HG03280 (cell line): ENCODE results near the gene TSPO2.

Experiments
- ATAC-seq: cut with Tn5 transposase; IDR thresholded peaks from one replicate; pipeline ENCODE4 v1.9.1; 2021; ENCODE audit warnings: mild to moderate bottlenecking, moderate library complexity; ENCODE audit not compliant: unreplicated experiment

TSPO2 gene

GRCh38 chr6:41074692-41075436, 32.6 kb downstream of the TSPO2 start:
- no peak for ATAC-seq

- no peak for ATAC-seq
These were observed 33.7 kb downstream of the TSPO2 start for GRCh38 chr6:41075651-41076626.

DNA sequence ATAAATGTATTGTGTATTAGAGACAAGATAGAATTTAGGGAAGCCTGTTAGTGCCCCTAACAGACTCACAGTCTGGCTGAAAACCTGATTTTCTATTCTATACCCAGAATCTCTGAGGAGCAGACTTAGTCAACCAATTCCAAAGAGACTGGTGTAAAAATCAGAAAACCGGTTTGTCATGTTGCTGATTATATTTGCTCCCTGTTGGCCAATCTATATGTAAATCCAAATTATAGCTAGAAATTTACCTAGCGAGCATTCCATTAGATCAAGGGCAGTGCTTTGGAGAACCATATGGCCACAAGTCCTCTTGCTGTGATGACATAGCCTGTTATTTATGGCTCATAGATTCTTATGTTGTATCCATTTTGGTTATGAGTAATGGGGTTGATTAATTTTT, 35.3 kb downstream of the TSPO2 start:
- ATAC-seq: no peak

DNA sequence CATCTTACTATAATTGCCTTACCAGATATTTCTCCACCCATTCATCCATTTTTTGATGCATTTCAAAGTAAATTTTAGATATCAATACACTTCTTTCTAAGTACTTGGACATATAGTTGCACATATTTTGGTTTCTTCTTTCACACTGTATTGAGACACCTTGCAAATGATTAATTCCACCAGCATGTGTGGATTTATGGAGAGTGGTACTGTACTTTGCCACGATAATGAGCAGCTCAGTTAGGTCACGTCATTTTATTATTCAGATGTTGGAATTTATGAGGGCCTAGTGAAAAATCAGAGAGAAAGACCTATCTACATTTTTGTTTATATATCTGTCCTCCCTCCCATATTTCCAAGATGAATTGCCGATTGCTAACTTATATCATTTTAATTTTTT, 35.8 kb downstream of the TSPO2 start:
- ATAC-seq: no peak

DNA sequence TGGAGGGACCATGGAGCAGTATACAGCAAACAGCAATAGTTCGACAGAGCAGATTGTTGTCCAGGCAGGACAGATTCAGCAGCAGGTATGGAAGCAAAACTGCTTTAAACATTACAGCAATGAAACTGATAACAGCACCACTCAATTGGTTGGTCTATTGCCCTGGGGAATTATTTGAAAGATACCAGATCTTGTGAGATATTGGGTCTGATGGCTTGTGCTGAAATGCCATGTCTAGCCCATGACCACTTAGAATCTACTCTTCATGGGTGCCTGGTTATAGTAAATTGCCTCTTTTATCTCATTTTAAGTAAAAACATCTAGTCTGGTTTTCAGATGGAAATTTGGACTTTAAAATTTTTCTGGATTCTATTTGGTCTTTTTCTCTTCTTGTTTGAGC, 36.8 kb downstream of the TSPO2 start:
- ATAC-seq: no peak

DNA sequence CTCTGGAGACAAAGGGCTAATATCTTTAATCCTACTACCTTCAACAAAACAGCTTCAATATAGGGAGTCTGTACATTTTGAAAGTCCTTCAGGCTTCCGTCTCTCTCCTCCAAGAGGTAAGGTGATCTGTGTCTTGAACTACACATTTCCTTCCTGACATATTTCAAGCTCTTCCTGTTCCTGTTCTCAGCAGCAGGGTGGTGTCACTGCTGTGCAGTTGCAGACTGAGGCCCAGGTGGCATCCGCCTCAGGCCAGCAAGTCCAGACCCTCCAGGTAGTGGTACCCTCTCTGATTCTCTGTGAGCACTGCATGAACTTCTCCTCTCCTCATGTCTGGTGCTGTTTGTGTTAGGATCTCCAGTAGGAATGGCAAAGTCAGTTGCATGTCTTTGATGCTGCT, 38.4 kb downstream of the TSPO2 start:
- ATAC-seq: no peak

GRCh38 chr6:41083072-41083471, 40.8 kb downstream of the TSPO2 start:
- no peak for ATAC-seq

DNA sequence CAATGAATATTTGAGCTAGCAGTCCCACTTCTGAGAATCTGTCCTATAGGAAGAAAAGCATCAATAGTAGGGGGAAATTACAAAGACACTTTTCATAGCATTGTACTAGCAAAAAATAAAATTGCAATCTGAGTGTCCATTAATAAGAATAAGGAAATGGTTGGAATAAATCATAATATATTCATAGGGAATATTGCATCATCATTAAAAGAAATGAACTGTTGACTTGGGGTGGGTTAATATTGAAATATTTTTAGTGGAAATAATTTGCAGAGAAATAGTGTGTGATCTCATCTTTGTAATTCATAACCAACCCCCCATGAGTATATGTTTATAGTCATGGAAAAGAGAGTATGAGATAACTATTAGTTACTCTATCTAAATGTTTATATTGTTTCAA, 42.9 kb downstream of the TSPO2 start:
- no peak for ATAC-seq

- no peak for ATAC-seq
These were observed 46.2 kb downstream of the TSPO2 start for GRCh38 chr6:41088451-41088850.

- no peak for ATAC-seq
These were observed 48.8 kb downstream of the TSPO2 start for GRCh38 chr6:41090841-41091761.

DNA sequence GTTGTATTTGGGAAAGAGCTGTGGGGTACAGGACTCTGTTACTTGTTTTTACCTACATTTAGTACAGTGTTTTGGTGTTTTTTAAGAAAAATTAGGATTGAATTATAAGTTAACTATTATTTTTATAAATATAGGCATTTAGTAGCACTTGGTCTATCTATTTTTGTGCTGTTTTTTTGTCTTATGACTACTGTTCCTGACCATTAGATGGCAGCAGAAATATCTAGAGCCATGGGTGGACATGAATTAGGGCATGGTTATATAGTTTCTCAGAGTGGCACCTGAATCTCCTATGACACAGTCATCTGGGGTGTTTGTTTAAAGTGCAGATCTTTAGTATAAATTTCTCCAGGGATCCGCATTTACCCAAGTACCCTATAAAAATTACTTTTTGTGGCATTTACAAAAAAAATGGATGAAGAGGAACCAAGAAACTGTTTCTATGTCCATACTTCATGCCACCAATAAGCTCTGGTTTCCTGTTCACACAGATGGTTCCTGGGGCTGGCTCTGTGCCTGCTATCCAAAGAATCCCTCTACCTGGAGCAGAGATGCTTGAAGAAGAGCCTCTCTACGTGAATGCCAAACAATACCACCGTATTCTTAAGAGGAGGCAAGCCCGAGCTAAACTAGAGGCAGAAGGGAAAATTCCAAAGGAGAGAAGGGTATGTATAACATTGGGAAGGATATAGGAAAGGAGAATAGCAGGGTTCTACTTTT, 50.3 kb downstream of the TSPO2 start:
- ATAC-seq: no peak

DNA sequence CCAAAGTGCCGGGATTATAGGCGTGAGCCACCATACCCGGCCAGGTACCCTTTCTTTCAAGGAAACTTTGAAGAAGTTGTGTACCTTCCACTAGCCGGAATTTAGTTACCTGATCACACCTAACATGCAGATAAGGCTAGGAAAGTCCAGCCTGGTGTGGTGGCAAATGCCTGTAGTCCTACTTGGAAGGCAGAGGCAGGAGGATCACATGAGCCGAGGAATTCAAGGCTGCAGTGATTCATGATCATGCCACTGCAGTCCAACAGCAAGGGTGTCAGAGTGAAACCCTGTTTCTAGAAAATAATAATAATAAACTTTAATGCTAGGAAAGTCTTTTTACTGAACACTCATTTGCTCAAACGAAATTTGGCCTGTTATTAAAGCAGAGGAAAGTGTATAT, 51.5 kb downstream of the TSPO2 start:
- no peak for ATAC-seq
